WTC11 (cell line): ENCODE data around the gene KRTAP4-6. TPM values are rescaled to one million over a fixed set of nuclear protein-coding genes. Genes with fewer than 3 reads are reported as not detected.

Experiments used
- ATAC-seq: fragments of 200-7000 bp; cut with Tn5 transposase; 2 replicates; pipeline ENCODE4 v1.10.0; 2021; ENCODE audit warnings: mild to moderate bottlenecking, moderate library complexity
- CTCF ChIA-PET: fragments of 300-600 bp; sonication (Branson Sonifier 250); formaldehyde crosslinking; loops from one replicate; lab custom pipeline; 2021; ENCODE audit warnings: antibody characterized with exemption; lab: Charles Lee
- POLR2A ChIA-PET: fragments of 350-600 bp; sonication (Branson Sonifier 250); formaldehyde crosslinking; loops from one replicate; lab custom pipeline; 2021; ENCODE audit warnings: antibody characterized with exemption; lab: Charles Lee
- DNase-seq: peaks from one replicate; pipeline ENCODE4 v3.0.0; 2021; ENCODE audit warnings: low spot score
- H3K27ac Mint-ChIP-seq: 2 replicates; pipeline ENCODE4 v1.8.0; 2021; ENCODE audit warnings: mixed read lengths
- H3K27me3 Mint-ChIP-seq: 2 replicates; pipeline ENCODE4 v1.8.0; 2021; ENCODE audit warnings: low read depth, mild to moderate bottlenecking, moderate library complexity, mixed read lengths
- H3K36me3 Mint-ChIP-seq: 2 replicates; pipeline ENCODE4 v1.8.0; 2021; ENCODE audit warnings: mixed read lengths
- H3K4me1 Mint-ChIP-seq: 2 replicates; pipeline ENCODE4 v1.8.0; 2022; ENCODE audit warnings: mixed read lengths
- H3K4me3 Mint-ChIP-seq: 2 replicates; pipeline ENCODE4 v1.8.0; 2021; ENCODE audit warnings: mild to moderate bottlenecking, moderate library complexity, mixed read lengths
- H3K9me3 Mint-ChIP-seq: 2 replicates; pipeline ENCODE4 v1.8.0; 2021; ENCODE audit warnings: mixed read lengths
- E2F5 ChIP-seq: sonication (generic); formaldehyde crosslinking; IDR thresholded peaks from 2 replicates; pipeline ENCODE4 v1.8.1; 2022; ENCODE audit warnings: mild to moderate bottlenecking, moderate library complexity, missing genetic modification reagents
- EMX1 ChIP-seq: fragments of 250-450 bp; sonication (Bioruptor Pico); IDR thresholded peaks from 2 replicates; pipeline ENCODE4 v1.8.0; 2021; ENCODE audit warnings: mild to moderate bottlenecking
- ETV6 ChIP-seq: sonication (generic); formaldehyde crosslinking; IDR thresholded peaks from 2 replicates; pipeline ENCODE4 v1.8.1; 2022; ENCODE audit warnings: mild to moderate bottlenecking, missing genetic modification reagents
- FOXK1 ChIP-seq: sonication (generic); formaldehyde crosslinking; IDR thresholded peaks from 2 replicates; pipeline ENCODE4 v1.8.0; 2022; ENCODE audit warnings: mild to moderate bottlenecking, moderate library complexity, missing genetic modification reagents
- GRHL2 ChIP-seq: fragments of 250-450 bp; sonication (Bioruptor Pico); IDR thresholded peaks from 2 replicates; pipeline ENCODE4 v1.8.0; 2022; ENCODE audit warnings: mild to moderate bottlenecking, moderate library complexity; ENCODE audit not compliant: insufficient replicate concordance, severe bottlenecking
- HMGXB4 ChIP-seq: sonication (generic); formaldehyde crosslinking; IDR thresholded peaks from 2 replicates; pipeline ENCODE4 v1.8.1; 2023; ENCODE audit warnings: mild to moderate bottlenecking, moderate library complexity, missing genetic modification reagents
- JAZF1 ChIP-seq: fragments of 250-450 bp; sonication (Bioruptor Pico); IDR thresholded peaks from 2 replicates; pipeline ENCODE4 v1.9.0; 2021; ENCODE audit warnings: moderate library complexity, mild to moderate bottlenecking, inconsistent platforms
- MLX ChIP-seq: sonication (generic); formaldehyde crosslinking; IDR thresholded peaks from 2 replicates; pipeline ENCODE4 v1.8.1; 2023; ENCODE audit warnings: mild to moderate bottlenecking, missing genetic modification reagents, moderate library complexity
- MXD4 ChIP-seq: fragments of 250-450 bp; sonication (Bioruptor Pico); IDR thresholded peaks from 2 replicates; pipeline ENCODE4 v1.8.0; 2021; ENCODE audit warnings: mild to moderate bottlenecking, moderate library complexity, borderline replicate concordance
- NFYB ChIP-seq: sonication (generic); formaldehyde crosslinking; conservative IDR thresholded peaks from 2 replicates; pipeline ENCODE4 v1.8.0; 2022; ENCODE audit warnings: low read depth, missing genetic modification reagents
- NR2C2 ChIP-seq: sonication (generic); formaldehyde crosslinking; IDR thresholded peaks from 2 replicates; pipeline ENCODE4 v1.8.0; 2022; ENCODE audit warnings: mild to moderate bottlenecking, missing genetic modification reagents
- PREB ChIP-seq: sonication (generic); formaldehyde crosslinking; IDR thresholded peaks from 2 replicates; pipeline ENCODE4 v1.8.1; 2022; ENCODE audit warnings: mild to moderate bottlenecking, missing genetic modification reagents, moderate library complexity, borderline replicate concordance
- RORB ChIP-seq: fragments of 250-450 bp; sonication (Bioruptor Pico); IDR thresholded peaks from 2 replicates; pipeline ENCODE4 v1.9.0; 2021; ENCODE audit warnings: mild to moderate bottlenecking
- TCF7 ChIP-seq: sonication (generic); formaldehyde crosslinking; IDR thresholded peaks from 2 replicates; pipeline ENCODE4 v1.8.0; 2022; ENCODE audit warnings: mild to moderate bottlenecking, low read depth, missing genetic modification reagents, moderate library complexity
- ZMAT4 ChIP-seq: fragments of 250-450 bp; sonication (Bioruptor Pico); IDR thresholded peaks from 2 replicates; pipeline ENCODE4 v1.9.0; 2021; ENCODE audit warnings: mild to moderate bottlenecking
- ZNF121 ChIP-seq: sonication (generic); formaldehyde crosslinking; IDR thresholded peaks from 2 replicates; pipeline ENCODE4 v1.8.0; 2023; ENCODE audit warnings: missing genetic modification reagents
- ZNF138 ChIP-seq: sonication (generic); formaldehyde crosslinking; conservative IDR thresholded peaks from 2 replicates; pipeline ENCODE4 v1.8.1; 2022; ENCODE audit warnings: mild to moderate bottlenecking, moderate library complexity, missing genetic modification reagents
- ZNF263 ChIP-seq: sonication (generic); formaldehyde crosslinking; IDR thresholded peaks from 2 replicates; pipeline ENCODE4 v1.8.1; 2022; ENCODE audit warnings: low read depth, mild to moderate bottlenecking, moderate library complexity, missing genetic modification reagents
- ZNF281 ChIP-seq: sonication (generic); formaldehyde crosslinking; IDR thresholded peaks from 2 replicates; pipeline ENCODE4 v1.8.0; 2023; ENCODE audit warnings: mild to moderate bottlenecking, missing genetic modification reagents
- ZNF425 ChIP-seq: fragments of 250-450 bp; sonication (Bioruptor Pico); conservative IDR thresholded peaks from 2 replicates; pipeline ENCODE4 v1.9.0; 2021; ENCODE audit warnings: mild to moderate bottlenecking
- ZNF512 ChIP-seq: sonication (generic); formaldehyde crosslinking; IDR thresholded peaks from 2 replicates; pipeline ENCODE4 v1.8.1; 2022; ENCODE audit warnings: missing genetic modification reagents, borderline replicate concordance
- ZNF671 ChIP-seq: fragments of 250-450 bp; sonication (Bioruptor Pico); IDR thresholded peaks from 2 replicates; pipeline ENCODE4 v1.8.0; 2021; ENCODE audit warnings: mild to moderate bottlenecking
- total RNA-seq: library from RNA; stranded (reverse); gene quantifications from 3 replicates; pipeline ENCODE4 v1.2.3, GENCODE V29; 2021

Gene KRTAP4-6
- total RNA-seq, 1 experiment from 2014 or later, result not detected

GRCh38 chr17:41163828-41164227 is 23.5 kb upstream of the KRTAP4-6 start:
- POLR2A ChIA-PET, result no interaction called here
- no peak for DNase-seq
- H3K27me3 Mint-ChIP-seq, result no peaks in the 10 kb centered on the region
- H3K36me3 Mint-ChIP-seq, result no peaks in the 10 kb centered on the region
- CTCF ChIA-PET, result no interaction called here
- H3K27ac Mint-ChIP-seq, result no peak overlapping the region
- no peak overlapping the region for H3K4me3 Mint-ChIP-seq
- no peak for ATAC-seq
- TF ChIP-seq ZNF121, result no peak
- TF ChIP-seq GRHL2, result no peak
- no peak for TF ChIP-seq PREB (CRISPR knock-in tag)
- no peak for TF ChIP-seq ZNF671 (CRISPR knock-in tag)
- no peak for TF ChIP-seq ETV6 (CRISPR knock-in tag)
- no peak for TF ChIP-seq ZNF281 (CRISPR knock-in tag)
- TF ChIP-seq TCF7 (CRISPR knock-in tag), result no peak
- TF ChIP-seq NR2C2 (CRISPR knock-in tag), result no peak
- TF ChIP-seq FOXK1, result no peak
- TF ChIP-seq ZNF512 (CRISPR knock-in tag), result no peak
- no peak for TF ChIP-seq HMGXB4
- no peak for TF ChIP-seq NFYB (CRISPR knock-in tag)
- TF ChIP-seq ZNF138, result no peak
- no peak for TF ChIP-seq E2F5 (CRISPR knock-in tag)
- TF ChIP-seq JAZF1 (CRISPR knock-in tag), result no peak
- no peaks in the 10 kb centered on the region; the same call in none of the 2 replicates for H3K4me1 Mint-ChIP-seq
- H3K9me3 Mint-ChIP-seq, result no peaks in the 10 kb centered on the region

- no peak within 1 kb of the TSS for H3K4me3 Mint-ChIP-seq
- H3K27me3 Mint-ChIP-seq, result no peaks in the 10 kb centered on the region; the same call in 1 of the 2 replicates
- no peaks in the 10 kb centered on the region for H3K4me1 Mint-ChIP-seq
- no peaks in the 10 kb centered on the region for H3K36me3 Mint-ChIP-seq
- H3K27ac Mint-ChIP-seq, result no peak within 1 kb of the TSS
- DNase-seq (no peak), ATAC-seq (no peak)
- H3K9me3 Mint-ChIP-seq, result no peaks in the 10 kb centered on the region
- POLR2A ChIA-PET, result no interaction called here
- CTCF ChIA-PET, result no interaction called here
- TF ChIP-seq EMX1 (CRISPR knock-in tag) (no peak), RORB (CRISPR knock-in tag) (no peak), ZNF425 (CRISPR knock-in tag) (no peak), ETV6 (CRISPR knock-in tag) (no peak), ZNF281 (CRISPR knock-in tag) (no peak), MXD4 (no peak), ZNF263 (CRISPR knock-in tag) (no peak), ZNF671 (CRISPR knock-in tag) (no peak), ZMAT4 (CRISPR knock-in tag) (no peak), MLX (no peak)
Observed at GRCh38 chr17:41160648-41161047, 20.3 kb upstream of the KRTAP4-6 start, which contains the start of gene KRTAP4-4. Gene KRTAP4-4, minus strand, starts transcription at chr17:41160748. Its CDS starts 57 bp downstream, at chr17:41160691.
